ENCODE results near the gene HYDIN. TPM values are rescaled to one million over a fixed set of nuclear protein-coding genes. Genes with fewer than 3 reads are reported as not detected.

Gene HYDIN
- total RNA-seq, 1 donor from 2014 or later: 7.5 TPM

DNA sequence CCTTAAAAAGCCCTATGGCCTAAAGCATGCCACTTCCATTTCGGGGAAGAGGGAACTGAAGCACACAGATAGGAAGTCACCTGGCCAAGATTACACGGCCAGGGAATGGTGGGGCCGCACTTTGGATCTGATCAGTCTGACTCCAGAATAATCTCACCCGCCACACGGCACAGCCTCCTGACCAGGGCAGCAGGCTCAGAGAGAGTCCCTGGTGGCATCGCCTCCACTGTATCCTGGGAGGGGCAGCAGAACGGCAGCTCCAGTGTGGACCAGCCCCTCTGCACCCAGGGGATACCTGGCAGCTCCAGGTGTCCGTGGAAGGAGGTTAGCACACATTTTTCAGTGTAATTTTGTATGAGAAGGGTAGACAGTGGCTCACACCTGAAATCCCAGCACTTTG, 465.0 kb downstream of the HYDIN start:
- no peak overlapping the region for H3K27ac Mint-ChIP-seq (ENCODE audit: unreplicated experiment)
- TF ChIP-seq, protein P1, sequence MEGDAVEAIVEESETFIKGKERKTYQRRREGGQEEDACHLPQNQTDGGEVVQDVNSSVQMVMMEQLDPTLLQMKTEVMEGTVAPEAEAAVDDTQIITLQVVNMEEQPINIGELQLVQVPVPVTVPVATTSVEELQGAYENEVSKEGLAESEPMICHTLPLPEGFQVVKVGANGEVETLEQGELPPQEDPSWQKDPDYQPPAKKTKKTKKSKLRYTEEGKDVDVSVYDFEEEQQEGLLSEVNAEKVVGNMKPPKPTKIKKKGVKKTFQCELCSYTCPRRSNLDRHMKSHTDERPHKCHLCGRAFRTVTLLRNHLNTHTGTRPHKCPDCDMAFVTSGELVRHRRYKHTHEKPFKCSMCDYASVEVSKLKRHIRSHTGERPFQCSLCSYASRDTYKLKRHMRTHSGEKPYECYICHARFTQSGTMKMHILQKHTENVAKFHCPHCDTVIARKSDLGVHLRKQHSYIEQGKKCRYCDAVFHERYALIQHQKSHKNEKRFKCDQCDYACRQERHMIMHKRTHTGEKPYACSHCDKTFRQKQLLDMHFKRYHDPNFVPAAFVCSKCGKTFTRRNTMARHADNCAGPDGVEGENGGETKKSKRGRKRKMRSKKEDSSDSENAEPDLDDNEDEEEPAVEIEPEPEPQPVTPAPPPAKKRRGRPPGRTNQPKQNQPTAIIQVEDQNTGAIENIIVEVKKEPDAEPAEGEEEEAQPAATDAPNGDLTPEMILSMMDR (conservative IDR thresholded peaks at IDR 0.05): no peak

GRCh38 chr16:70764632-70765031, 465.9 kb downstream of the HYDIN start:
- no peaks in the 10 kb centered on the region for H3K9me3 Mint-ChIP-seq
- no peak overlapping the region for H3K27ac Mint-ChIP-seq (ENCODE audit: unreplicated experiment)
- TF ChIP-seq, protein P1 (conservative IDR thresholded peaks at IDR 0.05): no peak
- H3K36me3 Mint-ChIP-seq (ENCODE audit: low read depth): no peaks in the 10 kb centered on the region
- no peaks in the 10 kb centered on the region for H3K27me3 Mint-ChIP-seq (ENCODE audit: low read depth)
- no peak overlapping the region for H3K4me3 Mint-ChIP-seq
- no peaks in the 10 kb centered on the region for H3K4me1 Mint-ChIP-seq
- no peak for DNase-seq (ENCODE audit: low read depth, low spot score)

More for the DNA sequence above, 465.0 kb downstream of the HYDIN start:
- Mint-ChIP-seq H3K4me1 (no peaks in the 10 kb centered on the region), H3K36me3 (ENCODE audit: low read depth) (no peaks in the 10 kb centered on the region), H3K4me3 (no peak overlapping the region), H3K9me3 (no peaks in the 10 kb centered on the region), H3K27me3 (ENCODE audit: low read depth) (no peaks in the 10 kb centered on the region)
- no peak for DNase-seq (ENCODE audit: low read depth, low spot score)

DNA sequence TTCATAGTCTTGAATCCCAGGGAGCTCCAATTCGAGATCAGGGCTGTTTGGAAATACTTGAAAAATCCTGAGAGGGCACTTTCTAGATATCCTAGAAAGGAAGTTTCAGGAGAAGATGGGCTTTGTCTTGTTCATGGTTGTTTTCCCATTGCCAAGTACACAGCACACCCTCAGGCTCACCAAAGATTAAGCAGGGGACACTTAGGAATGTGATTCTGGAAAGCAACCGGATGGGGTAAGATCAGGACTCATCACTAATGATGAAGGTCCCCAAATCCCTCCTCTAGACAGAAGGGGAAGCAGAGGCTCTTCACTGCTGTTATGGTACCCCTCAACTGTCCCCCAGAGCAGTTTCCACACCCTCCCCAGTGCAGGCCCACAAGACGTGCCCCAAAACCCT, 470.3 kb downstream of the HYDIN start:
- DNase-seq (ENCODE audit: low read depth, low spot score): no peak
- no peaks in the 10 kb centered on the region for H3K27me3 Mint-ChIP-seq (ENCODE audit: low read depth)
- peaks cover 3% of the 10 kb centered on the region for H3K36me3 Mint-ChIP-seq (ENCODE audit: low read depth)
- TF ChIP-seq, protein P1 (conservative IDR thresholded peaks at IDR 0.05): no peak
- no peak overlapping the region for H3K4me3 Mint-ChIP-seq
- H3K27ac Mint-ChIP-seq (ENCODE audit: unreplicated experiment): peak overlapping the region; percentile 57
- H3K4me1 Mint-ChIP-seq: no peaks in the 10 kb centered on the region
- H3K9me3 Mint-ChIP-seq: no peaks in the 10 kb centered on the region

DNA sequence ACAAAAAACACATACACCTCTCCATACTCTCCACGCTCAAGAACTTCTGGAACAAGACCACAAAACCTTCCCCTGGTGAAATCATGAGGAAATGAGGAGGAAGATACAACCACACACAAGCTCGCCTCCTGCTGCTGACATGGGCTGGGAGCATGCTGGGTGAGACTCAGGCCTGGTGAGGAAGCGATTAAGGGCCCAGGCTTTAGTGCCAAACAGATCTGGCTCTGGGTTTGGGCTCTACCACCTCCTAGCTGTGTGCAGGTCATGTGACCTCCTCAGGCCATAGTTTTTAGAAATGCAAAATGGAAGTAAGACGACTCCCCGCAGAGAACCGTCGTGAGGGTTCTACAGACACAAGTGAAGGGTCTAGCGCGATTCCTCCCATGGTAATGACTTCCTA, 470.9 kb downstream of the HYDIN start:
- Mint-ChIP-seq H3K4me3 (no peak overlapping the region), H3K4me1 (no peaks in the 10 kb centered on the region), H3K36me3 (ENCODE audit: low read depth) (peaks cover 3% of the 10 kb centered on the region), H3K27me3 (ENCODE audit: low read depth) (no peaks in the 10 kb centered on the region), H3K27ac (ENCODE audit: unreplicated experiment) (no peak overlapping the region), H3K9me3 (no peaks in the 10 kb centered on the region)
- TF ChIP-seq, protein P1 (conservative IDR thresholded peaks at IDR 0.05): no peak
- DNase-seq (ENCODE audit: low read depth, low spot score): no peak

GRCh38 chr16:70758786-70759185, 471.7 kb downstream of the HYDIN start:
- no peak overlapping the region for H3K4me3 Mint-ChIP-seq
- no peaks in the 10 kb centered on the region for H3K9me3 Mint-ChIP-seq
- peaks cover 3% of the 10 kb centered on the region for H3K36me3 Mint-ChIP-seq (ENCODE audit: low read depth)
- peak overlapping the region; percentile 78 for H3K27ac Mint-ChIP-seq (ENCODE audit: unreplicated experiment)
- no peaks in the 10 kb centered on the region for H3K4me1 Mint-ChIP-seq
- no peaks in the 10 kb centered on the region for H3K27me3 Mint-ChIP-seq (ENCODE audit: low read depth)
- TF ChIP-seq, protein P1 (conservative IDR thresholded peaks at IDR 0.05): no peak
- no peak for DNase-seq (ENCODE audit: low read depth, low spot score)

Other genes with a start within 250 kb of the HYDIN start
- gene CMTR2, start 58.7 kb upstream of the HYDIN start, total RNA-seq: 19.1 and 20.5 TPM in 2 replicates
- gene CALB2, start 128.0 kb upstream of the HYDIN start, total RNA-seq: not detected in 2 replicates
- not detected in 2 replicates for gene TLE7, start 211.3 kb upstream of the HYDIN start, total RNA-seq
- 14.2 and 14.3 TPM in 2 replicates for gene ZNF23, start 231.5 kb upstream of the HYDIN start, total RNA-seq

Measured in neural crest cell (in vitro differentiated cells).